OCI-LY3 (cell line): ENCODE measurements around the gene TMEM150B.

Experiments used
- EZH2phosphoT487 ChIP-seq: fragments of 200-600 bp; shearing (Covaris generic); IDR thresholded peaks from 2 replicates; pipeline ENCODE4 v1.6.1; 2018; ENCODE audit warnings: antibody characterized with exemption, mixed run types, low read depth
- TF ChIP-seq, protein P1 (sequence below): fragments of 200-600, 300-600 bp; sonication (generic); IDR thresholded peaks from 2 replicates; pipeline ENCODE4 v1.5.1; 2014; ENCODE audit warnings: antibody characterized with exemption, low read length, low read depth

DNA sequence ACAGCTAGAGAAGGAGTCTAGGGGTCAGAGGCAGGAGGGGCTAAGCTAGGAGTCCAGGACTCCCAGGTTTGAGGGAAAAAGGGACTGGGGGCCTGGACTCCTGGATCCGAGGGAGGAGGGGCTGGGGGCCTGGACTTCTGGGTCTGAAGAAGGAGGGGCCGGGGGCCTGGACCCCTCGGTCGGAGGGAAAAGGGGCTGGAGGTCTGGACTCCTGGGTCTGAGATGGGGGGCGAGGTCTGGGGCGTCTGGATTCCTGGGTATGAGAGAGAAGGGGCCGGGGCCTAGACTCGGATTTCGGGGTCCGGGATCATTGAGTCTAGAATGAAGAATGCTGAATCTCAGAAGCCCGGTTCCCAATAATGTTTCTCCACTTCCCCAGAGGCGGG, 22.8 kb downstream of the TMEM150B start:
- no peak for TF ChIP-seq EZH2phosphoT487
- TF ChIP-seq, protein P1, sequence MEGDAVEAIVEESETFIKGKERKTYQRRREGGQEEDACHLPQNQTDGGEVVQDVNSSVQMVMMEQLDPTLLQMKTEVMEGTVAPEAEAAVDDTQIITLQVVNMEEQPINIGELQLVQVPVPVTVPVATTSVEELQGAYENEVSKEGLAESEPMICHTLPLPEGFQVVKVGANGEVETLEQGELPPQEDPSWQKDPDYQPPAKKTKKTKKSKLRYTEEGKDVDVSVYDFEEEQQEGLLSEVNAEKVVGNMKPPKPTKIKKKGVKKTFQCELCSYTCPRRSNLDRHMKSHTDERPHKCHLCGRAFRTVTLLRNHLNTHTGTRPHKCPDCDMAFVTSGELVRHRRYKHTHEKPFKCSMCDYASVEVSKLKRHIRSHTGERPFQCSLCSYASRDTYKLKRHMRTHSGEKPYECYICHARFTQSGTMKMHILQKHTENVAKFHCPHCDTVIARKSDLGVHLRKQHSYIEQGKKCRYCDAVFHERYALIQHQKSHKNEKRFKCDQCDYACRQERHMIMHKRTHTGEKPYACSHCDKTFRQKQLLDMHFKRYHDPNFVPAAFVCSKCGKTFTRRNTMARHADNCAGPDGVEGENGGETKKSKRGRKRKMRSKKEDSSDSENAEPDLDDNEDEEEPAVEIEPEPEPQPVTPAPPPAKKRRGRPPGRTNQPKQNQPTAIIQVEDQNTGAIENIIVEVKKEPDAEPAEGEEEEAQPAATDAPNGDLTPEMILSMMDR: no peak
